OCI-LY7 (cell line): ENCODE results near the gene REST. TPM values are rescaled to one million over a fixed set of nuclear protein-coding genes. Genes with fewer than 3 reads are reported as not detected.

Experiments
- BruUV-seq: library from RNA; stranded (reverse); fragments of 400-500 nt; replicated peaks from 2 replicates; lab custom pipeline; 2021; lab: Mats Ljungman, UMichigan
- CTCF ChIA-PET: fragments of 300-600 bp; sonication (Branson Sonifier 250); formaldehyde crosslinking; loops from one replicate; lab custom pipeline; 2022; ENCODE audit warnings: antibody characterized with exemption; ENCODE audit not compliant: unreplicated experiment; lab: Charles Lee
- POLR2A ChIA-PET: fragments of 300-600 bp; sonication (Branson Sonifier 250); formaldehyde crosslinking; loops from one replicate; lab custom pipeline; 2022; ENCODE audit warnings: antibody characterized with exemption; lab: Charles Lee
- DNase-seq: peaks from one replicate; pipeline ENCODE4 v3.0.0-alpha.2; 2015; ENCODE audit warnings: low spot score
- H2AFZ ChIP-seq: fragments of 200-600 bp; sonication (generic), shearing (Covaris generic); 2 replicates; pipeline ENCODE4 v1.6.1; 2014; ENCODE audit warnings: mild to moderate bottlenecking, antibody characterized with exemption, low read length, moderate library complexity
- H3K27ac ChIP-seq: fragments of 200-600 bp; sonication (generic); 2 replicates; pipeline ENCODE4 v1.5.1; 2014; ENCODE audit warnings: mixed run types, low read depth, mild to moderate bottlenecking, moderate library complexity, low read length, inconsistent platforms; ENCODE audit not compliant: poor library complexity, severe bottlenecking
- H3K36me3 ChIP-seq: fragments of 200-600 bp; sonication (generic); 2 replicates; pipeline ENCODE4 v1.6.1; 2014; ENCODE audit warnings: mild to moderate bottlenecking, antibody characterized with exemption, low read length, moderate library complexity, mixed read lengths; ENCODE audit not compliant: insufficient read depth
- H3K4me1 ChIP-seq: fragments of 200-600 bp; sonication (generic); 2 replicates; pipeline ENCODE4 v1.5.1; 2014; ENCODE audit warnings: mild to moderate bottlenecking, low read length; ENCODE audit not compliant: insufficient read depth, poor library complexity, severe bottlenecking
- H3K4me2 ChIP-seq: fragments of 200-600 bp; sonication (generic); 2 replicates; pipeline ENCODE4 v1.6.1; 2014; ENCODE audit warnings: mild to moderate bottlenecking, low read length
- H3K4me3 ChIP-seq: fragments of 200-600 bp; sonication (generic); 2 replicates; pipeline ENCODE4 v1.5.1; 2014; ENCODE audit warnings: mild to moderate bottlenecking, low read depth, low read length; ENCODE audit not compliant: poor library complexity, severe bottlenecking
- H3K79me2 ChIP-seq: fragments of 200-600 bp; sonication (generic); 2 replicates; pipeline ENCODE4 v1.6.1; 2016; ENCODE audit warnings: low read depth, mild to moderate bottlenecking, low read length, moderate library complexity, mixed read lengths; ENCODE audit not compliant: insufficient read depth
- H3K9me2 ChIP-seq: fragments of 200-600 bp; sonication (generic); 2 replicates; pipeline ENCODE4 v1.6.1; 2016; ENCODE audit warnings: mild to moderate bottlenecking, low read length, mixed read lengths; ENCODE audit not compliant: insufficient read depth
- H3K9me3 ChIP-seq: fragments of 200-600 bp; sonication (generic); 2 replicates; pipeline ENCODE4 v1.6.1; 2014; ENCODE audit warnings: mild to moderate bottlenecking, mixed run types, low read length, mixed read lengths
- H4K20me1 ChIP-seq: fragments of 200-600 bp; sonication (generic); 2 replicates; pipeline ENCODE4 v1.6.1; 2014; ENCODE audit warnings: mild to moderate bottlenecking, antibody characterized with exemption, low read length, moderate library complexity, mixed read lengths; ENCODE audit not compliant: insufficient read depth
- CTCF ChIP-seq: fragments of 200-600 bp; sonication (generic); conservative IDR thresholded peaks from 2 replicates; pipeline ENCODE4 v1.5.1; 2014; ENCODE audit warnings: mild to moderate bottlenecking, antibody characterized with exemption, low read length, moderate library complexity, mixed read lengths
- EZH2phosphoT487 ChIP-seq: fragments of 200-600 bp; sonication (generic); IDR thresholded peaks from 2 replicates; pipeline ENCODE4 v1.6.1; 2018; ENCODE audit warnings: low read depth, borderline replicate concordance, mild to moderate bottlenecking, mixed run types, antibody characterized with exemption, low read length, moderate library complexity, mixed read lengths
- intact Hi-C: fragments of 100-400 bp; cut with micrococcal nuclease; formaldehyde crosslinking; loops from one replicate; pipeline ENCODE4 v1.10.0; 2022; ENCODE audit not compliant: unreplicated experiment
- total RNA-seq, 2 experiments: library from RNA; depleted of rRNA in 1 of 2; stranded (reverse); fragments of >200 nt in 1 of 2; shearing (Covaris generic) in 1 of 2; gene quantifications; 2 replicates each; pipeline ENCODE4 v1.2.3, GENCODE V29; 2014 to 2022

The REST gene
- total RNA-seq, 2 experiments from 2014 or later, result 27.3 to 39.2 TPM

GRCh38 chr4:56906489-56907393 lies 959 bp upstream of the REST start:
- H3K27ac ChIP-seq, result no peak overlapping the region
- ChIA-PET CTCF (no interaction called here), POLR2A (interaction anchor here (0.6 to 3.9 kb wide), 8 partner anchors 8 to 483 kb away, joined by 3 to 43 read pairs (median 5); partner anchors contain the start of genes NOA1 and POLR2B)
- intact Hi-C loops, result loop anchor here (5.0 kb wide), 2 partner anchors 519 to 959 kb away; partner anchors contain the start of genes AASDH and CEP135
- no peak for TF ChIP-seq CTCF
- no peak for TF ChIP-seq EZH2phosphoT487
- no peaks in the 10 kb centered on the region for H4K20me1 ChIP-seq
- no peak for DNase-seq
- H3K9me2 ChIP-seq, result no peaks in the 10 kb centered on the region
- H3K4me2 ChIP-seq, result peak overlapping the region; percentile 78
- peaks cover 26% of the 10 kb centered on the region for H3K79me2 ChIP-seq
- H2AFZ ChIP-seq, result peak overlapping the region; percentile 49; the same call in 1 of the 2 replicates
- peaks cover 31% of the 10 kb centered on the region for H3K4me1 ChIP-seq
- no TSS peak for BruUV-seq
- peaks cover 10% of the 10 kb centered on the region for H3K36me3 ChIP-seq
- peak overlapping the region; percentile 84 for H3K4me3 ChIP-seq
- H3K9me3 ChIP-seq, result no peaks in the 10 kb centered on the region

GRCh38 chr4:56908206-56909085 lies 746 bp downstream of the REST start:
- Histone ChIP-seq H3K4me1 (peaks cover 43% of the 10 kb centered on the region), H3K27ac (peak overlapping the region; percentile 89), H2AFZ (peak overlapping the region; percentile 67; the same call in 1 of the 2 replicates), H3K9me3 (no peaks in the 10 kb centered on the region), H3K4me2 (peak overlapping the region; percentile 82), H4K20me1 (no peaks in the 10 kb centered on the region), H3K4me3 (peak overlapping the region; percentile 84), H3K79me2 (peaks cover 43% of the 10 kb centered on the region), H3K36me3 (peaks cover 26% of the 10 kb centered on the region), H3K9me2 (no peaks in the 10 kb centered on the region)
- DNase-seq, result peak; percentile 83
- CTCF ChIA-PET, result no interaction called here
- TF ChIP-seq CTCF, result 0 out of 2 replicates have a peak, but pooled peaks have one; percentile 14
- TF ChIP-seq EZH2phosphoT487, result no peak
- POLR2A ChIA-PET, result interaction anchor here (0.6 to 3.9 kb wide), 6 partner anchors 10 to 433 kb away, joined by 3 to 43 read pairs (median 4); partner anchors contain the start of genes NOA1 and POLR2B
- no TSS peak for BruUV-seq
- intact Hi-C loops, result loop anchor here (1.0 to 5.0 kb wide), 4 partner anchors 69 to 961 kb away; partner anchors contain the start of genes AASDH, CEP135, NOA1 and PPAT
